Endodermal cell (in vitro differentiated cells): Measurements from ENCODE around the gene METTL16. TPM values are rescaled to one million over a fixed set of nuclear protein-coding genes. Genes with fewer than 3 reads are reported as not detected.

Experiments used
- DNase-seq: peaks from one replicate; pipeline ENCODE4 v3.0.0-alpha.2; 2017
- H3K27ac ChIP-seq: 2 replicates; pipeline ENCODE4 v1.5.1; 2013; ENCODE audit warnings: mild to moderate bottlenecking, low read depth, low read length, moderate library complexity
- H3K27me3 ChIP-seq: 2 replicates; pipeline ENCODE4 v1.6.1; 2013; ENCODE audit warnings: mild to moderate bottlenecking, low read length, moderate library complexity; ENCODE audit not compliant: insufficient read depth, control insufficient read depth, poor library complexity, severe bottlenecking
- H3K36me3 ChIP-seq: 2 replicates; pipeline ENCODE4 v1.7.0; 2013; ENCODE audit warnings: mild to moderate bottlenecking, low read length, moderate library complexity; ENCODE audit not compliant: control insufficient read depth, insufficient read depth
- H3K4me1 ChIP-seq: one replicate; pipeline ENCODE4 v1.7.0; 2013; ENCODE audit warnings: low read length; ENCODE audit not compliant: control insufficient read depth, insufficient read depth
- H3K4me3 ChIP-seq: 2 replicates; pipeline ENCODE4 v1.5.1; 2013; ENCODE audit warnings: mild to moderate bottlenecking, low read length, moderate library complexity
- H3K9ac ChIP-seq: 2 replicates; pipeline ENCODE4 v1.6.1; 2013; ENCODE audit warnings: mild to moderate bottlenecking, low read length, moderate library complexity; ENCODE audit not compliant: poor library complexity, severe bottlenecking; ENCODE audit errors: extremely low read depth
- H3K9me3 ChIP-seq: 2 replicates; pipeline ENCODE4 v1.6.1; 2013; ENCODE audit warnings: mild to moderate bottlenecking, low read length, moderate library complexity; ENCODE audit not compliant: control insufficient read depth
- H3K27ac Mint-ChIP-seq: 2 replicates; pipeline ENCODE4 v1.8.0; 2020; ENCODE audit warnings: mixed read lengths
- H3K27me3 Mint-ChIP-seq: 2 replicates; pipeline ENCODE4 v1.8.0; 2021; ENCODE audit warnings: mild to moderate bottlenecking, mixed read lengths; ENCODE audit not compliant: insufficient read depth
- H3K36me3 Mint-ChIP-seq: 2 replicates; pipeline ENCODE4 v1.8.0; 2020; ENCODE audit warnings: low read depth, mixed read lengths
- H3K4me1 Mint-ChIP-seq: 2 replicates; pipeline ENCODE4 v1.8.0; 2020; ENCODE audit warnings: mixed read lengths
- H3K4me3 Mint-ChIP-seq: 2 replicates; pipeline ENCODE4 v1.8.0; 2020; ENCODE audit warnings: mild to moderate bottlenecking, moderate library complexity, mixed read lengths
- H3K9me3 Mint-ChIP-seq: 2 replicates; pipeline ENCODE4 v1.8.0; 2020; ENCODE audit warnings: mild to moderate bottlenecking, mixed read lengths
- CTCF ChIP-seq: fragments of 200-600 bp; sonication (generic); conservative IDR thresholded peaks from 2 replicates; pipeline ENCODE4 v1.5.0; 2021; ENCODE audit warnings: antibody characterized with exemption, mild to moderate bottlenecking
- WGBS, 2 experiments: methylation state at CpG; one replicate each; pipeline versions ENCODE4 v1.1.5 to v1.1.7; 2013; ENCODE audit warnings: missing lambda C conversion rate in 2 of 2, mixed read lengths in 1 of 2; ENCODE audit not compliant: insufficient coverage in 1 of 2, insufficient read length in 1 of 2; 5-methylcytosine and 5-hydroxymethylcytosine counted together
- total RNA-seq, 2 donors: library from RNA; stranded (reverse); fragmentation: NEBNext Ultra II Directional in 1 of 2; extraction: Animal tissue kit (Norgen Biotek cat#: 25700) in 1 of 2; gene quantifications; 2 replicates in 1 of 2; 3 replicates in 1 of 2; pipeline ENCODE4 v1.2.1, GENCODE V29; 2021

Gene METTL16
- total RNA-seq, 2 donors from 2014 or later, result 51.5 to 59.6 TPM

- H3K4me1 Mint-ChIP-seq, result peaks cover 3% of the 10 kb centered on the region
- Histone ChIP-seq H3K4me3 (no peak overlapping the region), H3K27me3 (no peaks in the 10 kb centered on the region), H3K9me3 (no peaks in the 10 kb centered on the region), H3K9ac (no peak overlapping the region), H3K27ac (no peak overlapping the region), H3K4me1 (no peaks in the 10 kb centered on the region), H3K36me3 (peaks cover 69% of the 10 kb centered on the region)
- no peak overlapping the region for H3K4me3 Mint-ChIP-seq
- TF ChIP-seq CTCF, result no peak
- H3K9me3 Mint-ChIP-seq, result no peaks in the 10 kb centered on the region
- peak; percentile 23 for DNase-seq
- H3K27ac Mint-ChIP-seq, result no peak overlapping the region
- H3K27me3 Mint-ChIP-seq, result no peaks in the 10 kb centered on the region
- H3K36me3 Mint-ChIP-seq, result peaks cover 69% of the 10 kb centered on the region
- whole genome bisulfite sequencing, 2 experiments, result 82 to 97% methylated on average over 3 to 7 of the region's 8 CpGs
These were observed 49.2 kb downstream of the METTL16 start for GRCh38 chr17:2462481-2462880.

DNA sequence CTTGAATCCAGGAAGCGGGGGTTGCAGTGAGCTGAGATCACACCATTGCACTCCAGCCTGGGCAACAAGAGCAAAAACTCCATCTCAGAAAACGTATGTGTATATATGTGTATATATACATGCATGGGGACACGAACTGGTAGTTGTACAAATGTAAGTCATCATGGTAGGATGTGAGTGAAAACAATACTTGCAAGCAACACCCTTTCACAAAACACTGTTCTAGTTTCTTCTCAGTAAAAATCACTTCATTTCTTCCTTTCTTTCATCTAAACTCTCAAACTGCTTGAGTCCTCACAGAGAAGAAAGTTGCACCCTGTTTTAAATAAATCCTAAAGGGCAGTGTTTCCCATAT lies 51.8 kb downstream of the METTL16 start:
- Mint-ChIP-seq H3K27me3 (no peaks in the 10 kb centered on the region), H3K9me3 (no peaks in the 10 kb centered on the region), H3K36me3 (peaks cover 67% of the 10 kb centered on the region), H3K27ac (no peak overlapping the region), H3K4me1 (peaks cover 3% of the 10 kb centered on the region), H3K4me3 (no peak overlapping the region)
- Histone ChIP-seq H3K27me3 (no peaks in the 10 kb centered on the region), H3K4me3 (no peak overlapping the region), H3K9ac (no peak overlapping the region), H3K36me3 (peaks cover 70% of the 10 kb centered on the region), H3K9me3 (no peaks in the 10 kb centered on the region), H3K27ac (no peak overlapping the region), H3K4me1 (no peaks in the 10 kb centered on the region)
- WGBS, 2 experiments, result 96 to 100% methylated on average over 1 of the region's 3 CpGs
- no peak for TF ChIP-seq CTCF
- DNase-seq, result no peak

DNA sequence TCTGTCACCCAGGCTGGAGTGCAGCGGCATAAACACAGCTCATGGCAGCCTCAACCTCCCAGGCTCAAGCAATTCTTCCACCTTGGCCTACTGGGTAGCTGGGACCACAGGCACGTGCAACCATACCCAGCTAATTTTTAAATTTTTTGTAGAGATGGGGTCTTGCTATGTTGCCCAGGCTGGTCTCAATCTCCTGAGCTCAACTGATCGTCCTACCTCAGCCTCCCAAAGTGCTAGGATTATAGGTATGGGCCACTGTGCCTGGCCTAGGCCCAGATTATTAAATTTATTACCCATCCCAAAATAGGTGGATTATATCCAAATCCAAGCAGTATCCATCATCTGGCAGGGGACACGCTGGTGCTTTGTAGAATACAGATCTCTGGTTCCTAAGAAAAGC lies 53.8 kb downstream of the METTL16 start:
- H3K36me3 ChIP-seq, result peaks cover 59% of the 10 kb centered on the region
- no peak for TF ChIP-seq CTCF
- Mint-ChIP-seq H3K36me3 (peaks cover 54% of the 10 kb centered on the region), H3K9me3 (no peaks in the 10 kb centered on the region), H3K4me1 (peaks cover 3% of the 10 kb centered on the region), H3K4me3 (no peak overlapping the region), H3K27me3 (no peaks in the 10 kb centered on the region), H3K27ac (no peak overlapping the region)
- DNase-seq, result peak; percentile 7
- WGBS, 2 experiments, result 96% methylated on average over 3 to 4 of the region's 4 CpGs
- H3K27ac ChIP-seq, result no peak overlapping the region
- no peaks in the 10 kb centered on the region for H3K4me1 ChIP-seq
- H3K27me3 ChIP-seq, result no peaks in the 10 kb centered on the region
- H3K4me3 ChIP-seq, result no peak overlapping the region
- H3K9ac ChIP-seq, result no peak overlapping the region
- no peaks in the 10 kb centered on the region for H3K9me3 ChIP-seq
